Mesenchymal stem cell (in vitro differentiated cells and primary cell): ENCODE results near the gene FREM1.
A peak's percentile ranks its signal among the peaks of the same experiment; 100 is the strongest.

ENCODE experiments used
- DNase-seq: peaks from one replicate; pipeline ENCODE4 v3.0.0-alpha.2; 2013
- H2AFZ ChIP-seq: one replicate; pipeline ENCODE4 v1.6.1; 2013; ENCODE audit warnings: low read depth, mild to moderate bottlenecking, control low read depth, inconsistent platforms, low read length, moderate library complexity
- H2AK5ac ChIP-seq: 2 replicates; pipeline ENCODE4 v1.6.1; 2013; ENCODE audit warnings: low read length, moderate library complexity, mild to moderate bottlenecking, inconsistent platforms; ENCODE audit not compliant: severe bottlenecking
- H2BK120ac ChIP-seq: one replicate; pipeline ENCODE4 v1.6.1; 2013; ENCODE audit warnings: low read depth, mild to moderate bottlenecking, inconsistent platforms, low read length, moderate library complexity
- H2BK12ac ChIP-seq, 2 experiments: one replicate each; pipeline ENCODE4 v1.6.1; 2013; ENCODE audit warnings: inconsistent platforms in 2 of 2, low read length in 2 of 2, mild to moderate bottlenecking in 2 of 2, moderate library complexity in 2 of 2, control low read depth in 1 of 2
- H2BK15ac ChIP-seq: one replicate; pipeline ENCODE4 v1.6.1; 2013; ENCODE audit warnings: mild to moderate bottlenecking, low read depth, inconsistent platforms; ENCODE audit not compliant: poor library complexity, severe bottlenecking
- H2BK5ac ChIP-seq: 2 replicates; pipeline ENCODE4 v1.6.1; 2013; ENCODE audit warnings: low read depth, mild to moderate bottlenecking, low read length, control low read depth, inconsistent platforms; ENCODE audit not compliant: poor library complexity, severe bottlenecking
- H3K14ac ChIP-seq, 2 experiments: one replicate each; pipeline ENCODE4 v1.6.1; 2013; ENCODE audit warnings: inconsistent platforms in 2 of 2, low read length in 2 of 2, control low read depth in 1 of 2, mild to moderate bottlenecking in 1 of 2, moderate library complexity in 1 of 2
- H3K18ac ChIP-seq, 2 experiments: one replicate each; pipeline ENCODE4 v1.6.1; 2013; ENCODE audit warnings: inconsistent platforms in 2 of 2, low read length in 2 of 2, control low read depth in 1 of 2, low read depth in 1 of 2, mild to moderate bottlenecking in 1 of 2
- H3K23ac ChIP-seq, 2 experiments: one replicate each; pipeline ENCODE4 v1.6.1; 2013; ENCODE audit warnings: inconsistent platforms in 2 of 2, low read length in 2 of 2, mild to moderate bottlenecking in 2 of 2, moderate library complexity in 2 of 2, control low read depth in 1 of 2
- H3K27ac ChIP-seq: 2 replicates; pipeline ENCODE4 v1.5.1; 2013; ENCODE audit warnings: mild to moderate bottlenecking, moderate library complexity, low read length, control low read depth, inconsistent platforms; ENCODE audit not compliant: poor library complexity, severe bottlenecking
- H3K27me3 ChIP-seq, 2 experiments: 2 replicates each; pipeline versions ENCODE4 v1.6.1 to v1.7.0; 2013; ENCODE audit warnings: low read length in 2 of 2, mild to moderate bottlenecking in 2 of 2, moderate library complexity in 2 of 2, control low read depth in 1 of 2, inconsistent platforms in 1 of 2; ENCODE audit not compliant: control insufficient read depth in 1 of 2, insufficient read depth in 1 of 2
- H3K36me3 ChIP-seq, 2 experiments: 2 replicates each; pipeline versions ENCODE4 v1.6.1 to v1.7.0; 2013; ENCODE audit warnings: low read length in 2 of 2, control low read depth in 1 of 2, inconsistent platforms in 1 of 2, low read depth in 1 of 2, mild to moderate bottlenecking in 1 of 2; ENCODE audit not compliant: insufficient read depth in 2 of 2, control insufficient read depth in 1 of 2
- H3K4ac ChIP-seq, 2 experiments: one replicate each; pipeline ENCODE4 v1.6.1; 2013; ENCODE audit warnings: inconsistent platforms in 2 of 2, low read length in 2 of 2, mild to moderate bottlenecking in 2 of 2, moderate library complexity in 2 of 2, control low read depth in 1 of 2, low read depth in 1 of 2
- H3K4me1 ChIP-seq: 2 replicates; pipeline ENCODE4 v1.6.1; 2013; ENCODE audit warnings: low read depth, low read length, control low read depth; ENCODE audit not compliant: control insufficient read depth, insufficient read depth
- H3K4me2 ChIP-seq: 2 replicates; pipeline ENCODE4 v1.6.1; 2013; ENCODE audit warnings: low read length, mild to moderate bottlenecking, inconsistent platforms; ENCODE audit not compliant: poor library complexity, severe bottlenecking
- H3K4me3 ChIP-seq, 2 experiments: 2 replicates each; pipeline versions ENCODE4 v1.5.1 to v1.7.0; 2013; ENCODE audit warnings: low read length in 2 of 2, mild to moderate bottlenecking in 2 of 2, control low read depth in 1 of 2, low read depth in 1 of 2; ENCODE audit not compliant: insufficient read depth in 1 of 2
- H3K79me1 ChIP-seq: replicated peaks from 2 replicates; pipeline ENCODE4 v1.6.1; 2013; ENCODE audit warnings: mild to moderate bottlenecking, control low read depth, low read length, inconsistent platforms; ENCODE audit not compliant: poor library complexity, severe bottlenecking
- H3K9ac ChIP-seq: 2 replicates; pipeline ENCODE4 v1.7.0; 2013; ENCODE audit warnings: mild to moderate bottlenecking, low read length, moderate library complexity
- H3K9me3 ChIP-seq: 2 replicates; pipeline ENCODE4 v1.7.0; 2013; ENCODE audit warnings: mild to moderate bottlenecking, low read length; ENCODE audit not compliant: control insufficient read depth
- H4K8ac ChIP-seq: one replicate; pipeline ENCODE4 v1.6.1; 2013; ENCODE audit warnings: inconsistent platforms, mild to moderate bottlenecking, low read length, moderate library complexity
- H4K91ac ChIP-seq: one replicate; pipeline ENCODE4 v1.6.1; 2013; ENCODE audit warnings: mild to moderate bottlenecking, low read length, inconsistent platforms
- WGBS: methylation state at CpG from one replicate; pipeline ENCODE4 v1.1.7; 2013; ENCODE audit warnings: mixed read lengths; 5-methylcytosine and 5-hydroxymethylcytosine counted together

FREM1 gene

DNA sequence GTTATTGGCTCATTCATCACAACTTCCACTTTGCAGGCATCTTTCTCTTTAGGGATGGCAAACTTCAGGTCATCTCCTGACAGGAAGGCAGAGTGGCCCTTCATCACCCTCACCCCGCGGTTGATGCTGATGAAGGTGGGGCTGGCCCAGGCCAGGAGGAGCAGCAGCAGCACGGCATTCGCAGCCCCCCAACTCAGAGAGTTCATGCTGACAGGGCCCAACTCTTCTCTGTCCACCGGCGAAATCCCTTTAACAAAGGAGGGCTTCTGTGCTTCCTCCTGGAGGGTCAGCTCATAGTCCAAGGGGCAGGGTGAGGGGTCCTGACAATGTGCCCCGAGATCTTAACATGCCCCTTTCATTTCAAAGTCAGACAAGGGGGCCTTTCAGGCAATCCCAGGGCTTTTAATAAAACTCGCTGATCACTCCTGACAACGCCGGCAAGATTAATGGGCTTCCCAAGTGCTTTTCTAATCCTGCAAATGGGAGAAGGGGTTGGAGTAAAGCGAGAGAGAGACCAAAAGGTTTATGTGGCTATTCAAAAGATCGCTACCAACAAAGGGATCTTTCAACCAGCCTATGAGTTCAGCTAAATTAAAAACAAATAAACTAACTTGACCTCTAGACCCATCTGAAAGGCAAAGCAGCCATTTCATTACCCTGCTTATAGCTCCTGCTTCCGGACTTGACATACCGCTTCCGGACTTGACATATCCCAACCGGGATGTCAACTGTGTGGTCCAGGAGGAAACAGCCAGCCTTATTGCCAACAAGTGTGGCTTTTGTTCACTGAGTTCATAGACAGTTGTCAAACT lies 41.2 kb downstream of the FREM1 start:
- H2BK5ac ChIP-seq, result no peak overlapping the region
- H2BK15ac ChIP-seq, result no peak overlapping the region
- H3K79me1 ChIP-seq, result no peaks in the 10 kb centered on the region
- peak overlapping the region; percentile 85 to 96 for H2BK12ac ChIP-seq
- no peaks in the 10 kb centered on the region for H3K9me3 ChIP-seq
- no peak overlapping the region for H3K4me2 ChIP-seq
- no peaks in the 10 kb centered on the region for H3K4me1 ChIP-seq
- no peak overlapping the region for H2AK5ac ChIP-seq
- H3K4ac ChIP-seq, result peak overlapping the region; percentile 50 to 65
- H3K18ac ChIP-seq, result peak overlapping the region; percentile 63 to 77
- peak overlapping the region; percentile 42 for H2BK120ac ChIP-seq
- no peak overlapping the region for H3K27ac ChIP-seq
- H3K14ac ChIP-seq, result peak overlapping the region in 1 of 2 experiments; percentile 61
- no peak overlapping the region for H3K9ac ChIP-seq
- H3K36me3 ChIP-seq, result no peaks in the 10 kb centered on the region
- peak overlapping the region; percentile 16 for H4K8ac ChIP-seq
- no peak overlapping the region for H3K4me3 ChIP-seq
- peaks cover 0 to 3% of the 10 kb centered on the region in 2 experiments for H3K27me3 ChIP-seq
- peak; percentile 54 for DNase-seq
- WGBS, result 51% methylated on average over 16 of the region's 16 CpGs
- peak overlapping the region; percentile 9 for H4K91ac ChIP-seq
- no peak overlapping the region for H3K23ac ChIP-seq
- no peak overlapping the region for H2AFZ ChIP-seq

GRCh38 chr9:14868418-14868771 lies 41.8 kb downstream of the FREM1 start:
- Histone ChIP-seq H3K27ac (no peak overlapping the region), H3K27me3 (peaks cover 0 to 3% of the 10 kb centered on the region in 2 experiments), H4K8ac (no peak overlapping the region), H4K91ac (peak overlapping the region; percentile 9), H3K14ac (no peak overlapping the region), H2BK120ac (no peak overlapping the region), H3K4me2 (no peak overlapping the region), H2BK5ac (no peak overlapping the region), H3K4me1 (no peaks in the 10 kb centered on the region), H2AFZ (no peak overlapping the region), H3K9ac (no peak overlapping the region), H2BK12ac (no peak overlapping the region), H3K23ac (no peak overlapping the region), H2BK15ac (no peak overlapping the region), H3K36me3 (no peaks in the 10 kb centered on the region), H3K4me3 (no peak overlapping the region), H3K79me1 (no peaks in the 10 kb centered on the region), H3K18ac (no peak overlapping the region), H2AK5ac (no peak overlapping the region), H3K9me3 (no peaks in the 10 kb centered on the region), H3K4ac (no peak overlapping the region)
- 86% methylated on average over 4 of the region's 4 CpGs for WGBS
- DNase-seq, result no peak

GRCh38 chr9:14866200-14866749 lies 44.0 kb downstream of the FREM1 start:
- Histone ChIP-seq H2AFZ (no peak overlapping the region), H3K9me3 (no peaks in the 10 kb centered on the region), H3K9ac (no peak overlapping the region), H3K18ac (no peak overlapping the region), H3K36me3 (no peaks in the 10 kb centered on the region), H3K4ac (no peak overlapping the region), H2BK15ac (no peak overlapping the region), H2BK5ac (no peak overlapping the region), H3K27ac (no peak overlapping the region), H2BK12ac (no peak overlapping the region), H3K27me3 (peaks cover 0 to 3% of the 10 kb centered on the region in 2 experiments), H3K4me2 (no peak overlapping the region), H2AK5ac (no peak overlapping the region), H3K4me1 (no peaks in the 10 kb centered on the region), H3K79me1 (no peaks in the 10 kb centered on the region), H4K8ac (no peak overlapping the region), H3K14ac (no peak overlapping the region), H3K4me3 (no peak overlapping the region), H3K23ac (no peak overlapping the region), H2BK120ac (no peak overlapping the region), H4K91ac (no peak overlapping the region)
- no peak for DNase-seq
- WGBS, result no CpG with 5 or more reads among the region's 2 CpGs

- Histone ChIP-seq H3K14ac (no peak overlapping the region), H3K4ac (no peak overlapping the region), H2BK12ac (no peak overlapping the region), H2BK15ac (no peak overlapping the region), H3K27me3 (peaks cover 0 to 3% of the 10 kb centered on the region in 2 experiments), H3K27ac (no peak overlapping the region), H3K18ac (no peak overlapping the region), H3K36me3 (no peaks in the 10 kb centered on the region), H2AK5ac (no peak overlapping the region), H2AFZ (no peak overlapping the region), H3K9me3 (no peaks in the 10 kb centered on the region), H4K8ac (no peak overlapping the region), H4K91ac (no peak overlapping the region), H3K4me2 (no peak overlapping the region), H3K9ac (no peak overlapping the region), H2BK5ac (no peak overlapping the region), H3K4me3 (no peak overlapping the region), H3K23ac (no peak overlapping the region), H3K4me1 (no peaks in the 10 kb centered on the region), H2BK120ac (no peak overlapping the region), H3K79me1 (no peaks in the 10 kb centered on the region)
- 92% methylated on average over 1 of the region's 1 CpG for WGBS
- DNase-seq, result no peak
Observed at GRCh38 chr9:14864309-14864708, 45.9 kb downstream of the FREM1 start.
